Fibroblast of skin of back (primary cell): Measurements from ENCODE around the gene HES1.

ENCODE experiments used
- DNase-seq: peaks from one replicate; pipeline ENCODE4 v3.0.0-alpha.2; 2013

HES1 gene

GRCh38 chr3:194168994-194169393 lies 33.0 kb downstream of the HES1 start:
- DNase-seq, result no peak

- DNase-seq, result no peak
These were observed 33.6 kb downstream of the HES1 start for GRCh38 chr3:194169595-194169994.

GRCh38 chr3:194170793-194171192 lies 34.8 kb downstream of the HES1 start:
- no peak for DNase-seq

GRCh38 chr3:194174406-194174805 lies 38.5 kb downstream of the HES1 start:
- DNase-seq, result no peak

GRCh38 chr3:194174980-194175379 lies 39.0 kb downstream of the HES1 start:
- DNase-seq, result no peak

GRCh38 chr3:194176274-194176991 lies 40.5 kb downstream of the HES1 start:
- DNase-seq, result no peak

- no peak for DNase-seq
These were observed 41.2 kb downstream of the HES1 start for GRCh38 chr3:194177141-194177540.

- DNase-seq, result no peak
These were observed 42.2 kb downstream of the HES1 start for GRCh38 chr3:194178128-194178527.

GRCh38 chr3:194178669-194179068 lies 42.7 kb downstream of the HES1 start:
- DNase-seq, result peak; percentile 5

- no peak for DNase-seq
These were observed 44.6 kb downstream of the HES1 start for GRCh38 chr3:194180570-194180969.

GRCh38 chr3:194181612-194182529 lies 45.9 kb downstream of the HES1 start:
- DNase-seq, result no peak

GRCh38 chr3:194183271-194183670 lies 47.3 kb downstream of the HES1 start:
- no peak for DNase-seq

- no peak for DNase-seq
These were observed 48.4 kb downstream of the HES1 start for GRCh38 chr3:194184265-194184751.

GRCh38 chr3:194184801-194185200 lies 48.9 kb downstream of the HES1 start:
- no peak for DNase-seq

GRCh38 chr3:194185221-194185620 lies 49.3 kb downstream of the HES1 start:
- DNase-seq, result no peak

- no peak for DNase-seq
These were observed 51.4 kb downstream of the HES1 start for GRCh38 chr3:194187233-194187944.
